Activated CD8-positive, alpha-beta memory T cell treated with anti-CD3 and anti-CD28 coated beads, Interleukin-2, amount 50 U/mL, for 48 hours (primary cell): ENCODE data around the gene TEX35.

ENCODE experiments used
- DNase-seq: peaks from one replicate; pipeline ENCODE4 v3.0.0-alpha.2; 2020

Gene TEX35

DNA sequence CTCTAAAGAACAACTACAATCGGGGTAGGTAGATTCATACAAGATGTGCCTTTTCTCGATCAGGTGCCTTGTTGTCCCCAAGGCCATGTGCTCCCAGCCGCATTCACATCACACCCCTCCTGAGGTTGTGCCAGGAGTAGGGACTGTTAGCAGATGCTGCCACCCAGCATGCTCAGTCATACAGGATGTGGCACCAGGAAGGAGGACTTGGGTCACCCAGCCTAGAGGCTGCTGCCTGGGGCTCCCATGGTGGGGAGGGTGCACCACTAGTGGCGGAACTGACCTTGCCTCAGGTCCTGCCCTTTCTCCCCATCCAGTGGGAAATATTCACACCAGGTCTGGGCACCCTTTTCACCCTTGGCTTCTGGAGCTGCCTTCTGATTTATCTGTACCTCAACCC is 8.3 kb downstream of the TEX35 start:
- no peak for DNase-seq

DNA sequence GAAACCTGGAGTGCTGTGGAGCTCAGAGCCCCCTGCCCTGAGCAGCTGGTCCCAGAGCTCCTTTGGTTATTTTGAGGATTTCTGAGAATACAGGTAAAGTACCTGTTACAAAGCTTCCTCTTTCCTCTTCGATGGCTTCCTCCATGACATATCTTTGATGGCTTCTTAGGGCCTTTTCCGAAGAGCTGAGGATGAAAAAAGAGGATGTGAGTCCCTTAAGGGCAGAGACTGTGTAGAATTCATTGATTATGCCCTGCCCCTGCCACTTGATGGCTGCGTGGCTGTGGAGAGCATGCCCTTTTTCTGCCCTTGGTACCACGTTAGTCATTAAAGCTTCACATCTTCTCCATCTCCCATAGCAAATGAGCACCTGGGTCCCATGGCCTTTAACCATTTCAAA is 14.2 kb downstream of the TEX35 start:
- DNase-seq, result no peak

DNA sequence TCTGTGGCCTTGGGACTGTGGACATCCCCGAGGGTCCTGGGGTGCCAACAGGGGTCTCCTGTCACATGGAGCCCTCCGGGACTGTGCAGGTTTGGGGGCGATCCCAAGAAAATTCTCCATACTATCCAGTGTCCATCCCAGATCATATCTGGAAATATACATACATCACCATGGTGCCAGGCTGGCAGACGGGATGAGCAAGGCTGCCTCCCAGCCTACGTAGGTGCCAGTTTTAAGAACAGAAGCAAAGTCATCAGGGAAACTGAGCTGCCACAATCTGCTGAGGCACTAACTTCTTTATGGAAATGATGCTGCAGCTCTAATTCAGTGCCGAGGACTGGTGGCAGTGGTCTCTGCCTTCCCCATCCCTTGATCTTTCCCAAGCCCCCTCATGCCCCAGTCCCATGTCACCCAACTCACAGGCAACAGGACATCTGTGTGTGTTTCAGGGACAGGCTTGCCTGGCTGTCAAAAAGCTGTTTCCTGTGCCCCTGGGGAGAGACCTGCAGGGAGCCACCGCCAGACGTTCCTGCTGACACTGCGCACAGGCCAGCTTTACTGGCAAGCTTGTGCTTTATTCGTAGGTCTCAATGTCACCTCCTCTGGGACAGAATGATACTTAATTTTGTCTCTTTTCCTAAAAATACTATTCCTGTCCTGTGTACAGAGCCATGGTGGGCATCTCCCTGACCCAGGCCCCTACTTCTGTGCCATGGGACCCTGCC is 15.5 kb downstream of the TEX35 start:
- DNase-seq, result no peak

DNA sequence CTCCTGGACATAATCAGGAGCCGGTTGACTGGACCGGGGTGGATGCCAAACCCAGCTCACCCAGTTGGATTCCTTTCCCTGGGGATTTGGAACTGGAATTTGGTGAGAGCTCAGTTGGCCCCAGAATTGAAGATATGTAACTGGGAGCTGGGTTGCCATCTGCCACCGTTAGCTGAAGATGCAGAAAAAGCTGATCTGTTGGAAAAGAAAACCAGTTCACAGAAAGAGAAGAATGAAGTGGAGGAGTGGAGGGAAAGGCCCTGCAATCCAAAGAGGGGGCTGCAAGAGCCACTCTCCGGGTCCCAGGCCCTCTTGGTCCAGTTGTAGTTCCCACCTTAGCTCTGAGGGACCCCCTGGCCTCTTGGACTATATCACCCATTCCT is 16.0 kb downstream of the TEX35 start:
- no peak for DNase-seq

DNA sequence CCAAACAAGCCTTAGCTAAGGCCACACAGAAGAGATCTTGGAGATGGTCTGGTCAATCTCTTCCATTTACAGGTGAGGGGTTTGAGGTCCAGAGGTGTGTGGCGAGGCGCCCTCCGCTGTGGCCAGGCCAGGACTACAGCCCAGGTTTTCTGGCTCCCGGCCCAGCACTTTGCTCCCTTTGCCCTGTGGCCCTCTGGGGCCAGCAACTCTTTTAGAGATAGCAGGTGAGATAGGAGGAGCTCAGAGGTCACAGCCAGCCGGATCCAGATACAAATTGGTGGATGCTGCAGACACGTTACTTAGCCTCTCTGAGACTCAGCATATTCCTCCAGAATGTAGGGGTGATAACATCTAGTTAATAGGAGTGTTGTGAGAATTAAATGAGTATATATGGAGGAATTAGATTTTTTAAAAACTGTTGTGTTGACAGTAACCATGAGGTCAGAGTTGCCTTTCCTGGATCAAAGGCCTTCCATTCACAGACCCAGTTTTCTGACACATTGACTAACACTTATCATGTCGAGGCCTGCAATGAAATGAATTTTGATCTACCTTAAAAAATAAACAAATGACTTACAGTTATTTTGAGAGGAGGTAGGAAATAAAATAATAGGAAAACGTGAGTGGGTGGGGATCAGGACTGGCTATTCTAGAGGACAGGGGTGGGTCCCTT is 16.6 kb downstream of the TEX35 start:
- DNase-seq, result no peak

DNA sequence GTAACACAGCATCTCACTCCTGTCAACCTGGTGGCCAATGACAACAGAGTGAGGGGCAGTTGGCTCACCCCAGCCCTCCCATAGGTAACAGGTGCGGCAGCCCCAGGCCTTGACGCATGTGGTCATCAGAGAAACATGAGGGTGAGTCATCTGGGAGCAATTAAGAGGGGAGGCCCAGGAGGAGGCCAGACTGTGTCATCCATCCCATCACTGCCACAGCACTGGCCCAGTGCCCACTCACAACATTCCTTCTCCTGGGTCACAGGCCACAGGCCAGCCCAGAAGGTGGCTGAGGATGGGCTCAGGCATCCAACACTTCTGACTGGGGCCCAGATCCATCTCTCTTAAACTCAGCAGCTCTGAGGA is 17.1 kb downstream of the TEX35 start:
- DNase-seq, result no peak

DNA sequence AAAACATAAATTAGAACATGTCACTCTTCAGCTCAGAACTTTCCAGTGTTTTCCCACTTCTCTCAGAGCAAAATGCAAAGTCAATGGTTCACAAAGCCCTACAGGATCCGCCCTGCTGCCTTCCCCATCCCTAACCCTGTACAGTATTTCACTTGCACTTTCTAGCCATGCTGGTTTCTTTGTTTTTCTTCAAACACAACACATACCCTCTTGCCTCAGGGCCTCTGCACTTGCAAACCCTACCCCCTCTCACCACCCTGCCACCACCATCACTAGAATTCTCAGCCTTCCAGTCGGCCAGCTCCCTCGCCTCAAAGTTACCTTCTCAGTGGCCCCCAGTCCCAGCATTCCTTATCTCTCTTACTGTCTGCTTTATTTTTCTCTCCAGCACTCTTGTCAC is 17.6 kb downstream of the TEX35 start:
- DNase-seq, result no peak

DNA sequence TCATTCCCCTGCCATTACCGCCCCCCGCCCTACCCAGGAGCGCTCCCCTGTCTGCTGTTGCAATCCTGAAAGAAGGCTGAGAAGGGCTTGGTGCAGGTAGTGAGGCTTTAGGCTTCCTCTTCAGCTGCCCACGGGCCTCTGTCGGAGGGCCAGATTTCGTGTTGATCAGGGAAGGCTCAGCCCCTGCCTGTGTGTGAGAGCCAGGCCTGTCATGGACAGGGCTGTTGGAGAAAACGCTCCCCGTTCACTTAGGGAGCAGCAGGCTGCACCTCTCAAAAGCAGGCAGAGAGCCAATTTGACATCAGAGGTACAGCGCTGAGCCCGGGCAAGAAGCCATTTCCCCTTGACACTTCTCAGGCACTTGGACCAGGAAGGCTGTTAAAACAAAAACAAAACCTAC is 19.0 kb downstream of the TEX35 start:
- peak; percentile 48 for DNase-seq

DNA sequence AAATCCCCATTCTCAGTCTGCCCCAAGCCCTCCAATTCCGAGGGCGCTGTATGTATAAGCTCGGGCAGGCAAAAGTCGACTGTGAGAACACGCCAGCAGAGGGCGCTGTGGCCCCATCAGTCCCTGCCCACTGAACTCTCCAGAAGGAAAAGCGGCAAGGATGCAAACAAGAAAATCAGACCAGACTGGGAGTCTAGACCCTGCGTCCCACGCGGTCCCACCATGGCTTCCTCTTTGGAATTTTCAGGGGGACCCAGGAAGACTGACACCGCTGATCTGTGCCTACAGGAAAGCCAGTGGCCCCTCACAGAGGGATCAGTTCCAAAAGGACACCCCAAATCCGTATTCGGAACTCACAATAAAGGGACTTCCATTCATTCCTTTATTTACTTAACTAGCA is 19.5 kb downstream of the TEX35 start:
- peak; percentile 93 for DNase-seq

DNA sequence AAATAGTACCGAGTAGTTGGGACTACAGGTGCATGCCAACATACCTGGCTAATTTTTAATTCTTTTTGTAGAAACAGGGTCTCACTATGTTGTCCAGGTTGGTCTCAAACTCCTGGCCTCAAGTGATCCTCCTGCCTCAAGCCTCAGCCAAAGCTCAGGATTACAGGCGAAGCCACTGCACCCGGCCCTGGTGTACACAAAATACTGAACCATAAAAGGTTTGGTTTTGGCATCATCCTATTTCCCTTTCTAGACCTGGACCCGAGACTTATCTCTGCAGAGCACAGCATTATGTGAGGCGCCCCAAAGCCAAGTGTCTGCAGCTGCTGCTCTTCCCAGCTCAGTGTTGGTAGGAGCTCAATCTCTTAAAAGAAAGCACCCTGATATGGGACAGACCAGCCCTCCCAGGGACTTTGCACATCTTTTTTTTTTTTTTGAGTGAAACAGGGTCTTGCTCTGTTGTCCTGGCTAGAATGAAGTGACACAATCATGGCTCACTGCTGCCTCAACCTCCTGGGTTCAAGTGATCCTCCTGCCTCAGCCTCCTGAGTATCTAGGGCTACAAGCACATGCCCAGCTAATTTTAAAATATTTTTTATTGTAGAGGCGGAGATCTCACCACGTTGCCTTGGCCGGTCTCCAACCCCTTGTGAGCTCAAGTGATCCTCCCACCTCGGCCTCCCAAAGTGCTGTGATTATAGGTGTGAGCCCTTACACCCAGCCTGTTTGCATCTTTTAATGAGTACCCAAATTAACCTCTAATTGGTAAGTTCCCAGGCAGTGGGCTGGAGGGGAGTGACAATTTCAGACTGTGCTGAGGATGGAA is 20.4 kb downstream of the TEX35 start:
- DNase-seq, result peak; percentile 32

DNA sequence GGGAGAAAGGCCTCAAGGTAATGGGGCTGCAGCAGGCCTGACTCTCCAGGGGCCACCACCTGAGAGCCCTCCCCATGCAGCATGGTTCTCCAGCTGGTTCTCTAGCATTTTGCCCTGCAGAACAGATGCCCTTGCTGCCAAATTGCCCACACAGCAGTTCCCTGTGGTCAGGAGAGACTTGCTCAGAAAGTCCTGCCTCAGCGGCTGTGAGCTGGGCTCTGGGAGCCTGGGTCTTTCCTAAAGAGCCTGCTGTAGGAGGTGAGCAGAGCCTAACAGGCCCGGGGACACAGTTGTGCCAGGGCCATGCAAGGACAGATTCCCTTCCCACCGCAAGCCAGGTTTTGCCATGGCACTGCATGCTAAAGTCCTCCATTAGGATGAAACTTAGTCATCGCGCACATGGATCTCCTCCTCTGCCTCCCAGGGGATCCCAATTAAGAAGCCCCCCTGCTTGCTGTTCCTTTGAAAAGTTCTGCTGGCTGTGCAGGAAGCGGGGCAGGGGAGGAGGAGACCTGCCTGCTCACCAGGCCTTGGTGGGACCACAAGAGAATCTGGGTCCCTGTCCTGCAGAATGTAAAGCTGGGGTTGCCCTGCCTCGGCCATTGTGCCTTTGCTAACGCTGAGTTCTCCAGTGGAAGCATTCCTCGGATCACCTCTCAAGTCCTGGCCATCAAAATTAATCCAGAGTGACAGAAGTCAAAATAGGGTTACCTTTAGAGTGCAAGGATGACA is 21.4 kb downstream of the TEX35 start:
- DNase-seq, result peak; percentile 36

DNA sequence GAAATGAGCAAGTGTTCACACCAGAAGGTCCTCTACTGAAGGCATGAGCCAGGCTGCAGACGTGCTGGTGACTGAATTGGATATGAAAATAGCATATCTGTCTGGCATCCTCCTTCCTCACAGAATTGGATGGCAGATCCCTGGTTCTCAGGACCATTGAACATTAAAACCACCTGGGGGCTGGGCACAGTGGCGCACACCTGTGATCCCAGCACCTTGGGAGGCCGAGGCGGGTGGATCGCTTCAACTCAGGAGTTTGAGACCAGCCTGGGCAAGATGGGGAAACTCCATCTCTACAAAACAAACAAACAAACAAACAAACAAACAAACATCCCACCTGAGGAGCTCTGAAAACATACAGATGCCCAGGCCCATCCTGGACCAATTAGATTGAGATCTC is 23.4 kb downstream of the TEX35 start:
- peak; percentile 10 for DNase-seq

DNA sequence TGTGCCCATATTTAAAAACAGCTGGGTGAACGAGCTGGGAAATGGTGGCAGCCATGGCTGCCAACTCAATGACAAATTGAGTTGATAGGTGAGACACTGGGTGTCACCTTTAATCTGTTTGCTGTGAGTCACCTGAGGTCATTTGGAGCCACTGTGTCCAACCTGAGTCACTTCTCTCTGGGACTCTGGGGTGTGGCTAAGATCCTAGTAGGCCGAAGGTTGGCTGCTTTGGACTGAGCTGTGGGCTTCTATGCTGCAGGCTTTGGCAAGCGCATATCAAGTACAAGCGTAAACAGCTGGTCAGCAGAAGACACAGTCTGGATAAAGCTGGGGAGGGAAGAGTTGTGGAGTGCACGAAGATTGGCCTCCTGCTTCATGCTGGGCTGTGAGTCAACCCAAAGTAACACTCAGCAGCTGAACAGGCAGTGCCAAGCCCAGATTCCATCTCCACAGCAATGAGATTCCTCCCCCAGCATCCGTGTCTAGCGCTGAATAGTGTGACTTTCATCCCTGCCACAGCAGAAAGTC is 24.0 kb downstream of the TEX35 start:
- peak; percentile 23 for DNase-seq

DNA sequence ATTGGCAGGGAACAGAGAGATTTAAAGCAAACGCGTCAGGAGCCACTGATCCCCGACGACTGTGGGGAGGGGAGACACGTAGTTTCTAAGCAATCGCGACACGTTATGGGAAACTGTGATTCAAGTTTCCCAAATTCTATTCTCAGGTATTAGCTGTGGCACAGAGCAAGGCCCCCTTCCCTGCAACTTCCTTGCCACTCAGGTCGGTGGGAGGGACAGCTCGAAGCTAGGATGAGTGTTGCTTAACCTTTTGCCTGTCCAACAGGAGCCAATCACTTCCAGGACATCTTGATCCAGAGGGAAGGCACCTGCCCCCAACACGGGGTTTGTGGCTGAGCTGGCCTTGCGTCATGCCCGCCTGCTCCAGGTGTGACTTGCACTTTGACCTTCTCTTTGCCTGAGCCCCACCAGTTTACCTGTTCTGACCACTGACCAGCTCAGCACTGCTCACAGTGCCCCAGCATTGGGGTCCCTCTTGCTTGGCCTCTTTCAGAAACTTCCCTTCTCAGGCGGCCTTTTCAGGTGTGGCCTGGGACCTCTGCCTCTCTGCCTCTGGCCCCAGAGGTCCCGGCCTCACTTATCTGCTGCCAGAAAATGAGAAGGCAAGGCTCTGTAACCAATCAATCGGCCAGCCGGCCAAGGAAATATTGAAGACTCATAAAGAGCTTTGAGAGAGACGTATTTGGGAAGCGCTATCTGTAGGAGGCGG is 24.6 kb downstream of the TEX35 start:
- DNase-seq, result peak; percentile 42

DNA sequence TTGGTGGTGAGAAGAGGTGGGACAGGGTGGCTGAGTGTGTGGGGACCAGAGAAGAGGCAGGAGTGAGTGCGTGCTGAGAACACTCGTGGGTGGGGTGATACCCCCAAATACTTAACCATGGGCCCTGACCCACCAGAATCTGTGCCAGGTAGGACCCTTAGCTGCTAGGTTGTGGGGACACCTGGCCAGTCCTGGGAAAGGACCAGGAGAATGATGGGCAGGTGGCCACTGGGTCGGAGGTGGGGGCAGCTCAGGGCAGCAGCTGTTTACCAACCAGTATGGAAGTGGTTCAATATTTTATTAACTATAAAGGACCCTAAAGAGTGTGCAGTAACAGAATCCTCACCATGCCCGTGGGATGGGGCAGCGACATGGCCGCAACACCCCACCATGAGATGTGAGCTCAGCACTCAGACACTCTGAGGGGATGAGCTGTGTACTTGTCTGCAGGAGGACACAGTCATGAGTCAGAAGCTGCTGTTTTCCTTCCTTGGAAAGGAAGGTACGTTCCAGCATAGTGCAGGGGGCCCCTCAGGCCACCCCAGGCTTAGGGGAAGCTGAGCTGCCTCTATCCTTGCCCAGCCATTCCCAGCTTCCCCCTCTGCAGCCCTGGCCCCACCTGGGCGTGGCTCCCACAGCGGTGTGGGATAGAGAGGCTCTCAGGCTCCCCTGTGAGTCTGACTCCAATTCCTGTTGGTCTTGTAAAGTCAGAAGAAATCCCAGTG is 25.4 kb downstream of the TEX35 start:
- DNase-seq, result peak; percentile 42

DNA sequence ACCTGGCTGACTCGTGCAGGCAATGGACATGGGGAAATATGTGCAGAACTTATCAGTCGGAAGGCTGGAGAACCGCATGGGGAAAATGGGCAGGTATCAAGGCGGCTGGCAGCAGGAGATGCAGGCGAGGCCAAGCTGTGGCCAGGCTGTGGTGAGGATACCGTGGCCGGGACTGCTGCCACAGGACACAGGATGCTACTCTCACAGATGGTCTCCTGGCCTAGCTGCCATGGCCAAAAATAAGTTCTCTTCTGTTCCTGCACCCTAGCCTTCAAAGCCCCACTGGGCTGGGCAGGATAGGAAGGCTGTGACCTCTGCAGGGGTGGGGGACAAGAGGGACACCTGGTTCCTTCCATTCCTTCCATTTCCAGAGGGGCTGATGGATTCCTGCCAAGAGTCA is 26.4 kb downstream of the TEX35 start:
- peak; percentile 13 for DNase-seq

DNA sequence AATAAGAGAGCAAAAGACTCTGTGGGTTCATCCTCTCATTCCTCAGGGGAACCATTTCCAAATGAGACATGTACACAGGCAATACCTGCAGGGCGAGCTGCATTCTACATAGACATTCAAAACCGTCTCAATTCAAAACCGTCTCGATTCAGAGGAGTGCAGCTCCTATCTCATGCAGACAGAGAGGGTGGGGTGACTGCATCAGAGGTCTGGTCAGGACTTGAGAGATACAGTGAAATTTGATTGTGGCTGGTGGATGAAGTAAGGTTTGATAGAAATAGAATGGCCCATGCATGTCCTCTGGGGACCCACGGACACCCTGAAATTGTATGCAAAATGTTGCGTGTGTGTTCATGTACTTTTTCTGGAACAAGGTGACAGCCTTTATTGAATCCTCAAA is 27.3 kb downstream of the TEX35 start:
- DNase-seq, result peak; percentile 23

DNA sequence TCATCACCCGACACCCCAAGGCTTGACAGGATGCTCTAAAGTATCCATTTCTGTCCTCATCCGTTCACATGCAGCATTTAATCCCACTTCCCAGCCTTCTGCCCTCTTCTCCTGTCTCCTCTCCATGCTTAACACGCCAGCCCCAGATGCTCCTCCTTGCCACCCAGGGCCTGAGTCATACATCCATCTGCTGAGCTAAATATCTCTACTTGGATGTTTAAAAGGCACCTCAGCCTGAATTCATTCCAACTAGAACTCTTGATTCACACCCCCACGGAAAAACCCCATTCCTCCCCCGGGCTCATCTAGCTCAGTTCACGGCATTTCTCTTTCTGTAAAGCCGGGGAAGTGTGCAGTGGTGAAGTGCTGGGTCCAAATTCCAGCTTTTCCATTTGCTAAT is 27.7 kb downstream of the TEX35 start:
- DNase-seq, result peak; percentile 20

DNA sequence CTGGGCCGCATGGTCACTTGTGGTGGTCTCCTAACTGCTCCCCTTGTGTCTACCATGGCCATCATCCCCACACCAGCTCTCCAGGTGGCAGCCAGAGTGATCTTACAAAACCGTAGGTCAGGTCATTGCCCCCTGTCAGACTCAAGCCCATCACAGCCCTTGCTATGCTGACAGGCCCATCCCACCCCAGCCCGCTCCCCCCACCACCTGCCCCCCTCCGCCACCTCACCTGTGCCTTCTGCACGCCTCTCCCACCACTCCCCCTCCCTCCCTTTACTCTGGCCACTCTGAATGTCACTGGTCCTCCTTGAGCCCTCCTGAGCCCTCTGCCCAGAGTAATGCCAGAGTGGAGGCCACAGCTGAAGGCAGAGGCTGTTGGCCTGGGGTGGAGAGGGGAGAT is 28.5 kb downstream of the TEX35 start:
- DNase-seq, result peak; percentile 49

DNA sequence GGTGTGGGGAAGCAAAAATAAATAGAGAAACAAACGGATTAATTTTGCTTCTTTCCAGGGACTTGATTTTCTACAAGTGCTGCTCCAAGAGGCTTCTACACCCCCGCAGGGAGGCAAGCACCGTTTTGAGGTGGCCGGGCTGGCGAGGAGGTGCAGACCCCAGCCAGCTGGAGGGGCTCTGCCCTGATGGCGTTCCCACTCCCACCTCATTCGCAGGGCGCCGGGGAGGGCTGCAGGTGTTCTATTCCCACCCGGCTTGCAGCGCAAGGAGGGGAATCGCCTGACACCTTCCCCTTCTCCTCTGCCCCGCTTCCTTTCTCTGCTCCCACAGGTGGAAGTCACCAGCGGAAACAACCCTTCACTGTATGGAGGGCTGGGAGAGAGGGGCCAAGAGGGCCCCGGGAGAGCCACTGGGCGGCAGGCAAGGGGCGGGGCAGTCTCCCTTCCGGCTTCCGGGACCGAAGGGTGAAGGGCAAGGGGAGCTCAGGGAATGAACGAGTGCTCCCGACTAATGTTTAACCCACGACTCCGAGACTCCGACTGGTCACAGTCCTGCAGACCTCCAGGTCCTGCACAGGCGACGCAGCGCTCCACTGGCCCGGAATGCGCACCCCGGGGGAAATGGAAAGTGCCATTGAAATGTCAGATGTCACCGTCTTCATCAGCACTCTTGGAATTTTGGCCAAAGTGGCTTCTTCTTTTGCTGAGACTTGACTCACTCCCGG is 29.1 kb downstream of the TEX35 start:
- DNase-seq, result peak; percentile 78
